Putamen (tissue), 1 donor: ENCODE results near the gene TNKS1BP1.
A peak's percentile ranks its signal among the peaks of the same experiment; 100 is the strongest.
"Not testable (repeated sequence)": the region's sequence is repeated elsewhere in the genome, so short reads cannot be mapped to it uniquely, and the experiment has no call there.

Source experiments
- DNase-seq: peaks from one replicate; pipeline ENCODE4 v3.0.0-alpha.2; 2016; ENCODE audit warnings: low spot score

Gene TNKS1BP1

GRCh38 chr11:57324886-57325734, at the start of gene TNKS1BP1:
Gene TNKS1BP1, minus strand, starts transcription at chr11:57324952. Its CDS starts 3,067 bp downstream, at chr11:57321885.
- peak; percentile 95 for DNase-seq

GRCh38 chr11:57373146-57373545, 48.4 kb upstream of the TNKS1BP1 start:
- no peak for DNase-seq

GRCh38 chr11:57370941-57371340, 46.2 kb upstream of the TNKS1BP1 start:
- no peak for DNase-seq

GRCh38 chr11:57370251-57370650, 45.5 kb upstream of the TNKS1BP1 start:
- DNase-seq: no peak

- no peak for DNase-seq
Observed at GRCh38 chr11:57368845-57369232, 44.1 kb upstream of the TNKS1BP1 start.

- DNase-seq: no peak
Observed at GRCh38 chr11:57368106-57368844, 43.5 kb upstream of the TNKS1BP1 start.

GRCh38 chr11:57364851-57365660, 40.3 kb upstream of the TNKS1BP1 start:
- DNase-seq: peak; percentile 27

- no peak for DNase-seq
Observed at GRCh38 chr11:57363131-57364080, 38.7 kb upstream of the TNKS1BP1 start.

- DNase-seq: no peak
Observed at GRCh38 chr11:57361926-57362325, 37.2 kb upstream of the TNKS1BP1 start.

GRCh38 chr11:57361420-57361819, 36.7 kb upstream of the TNKS1BP1 start:
- not testable (repeated sequence) for DNase-seq

- no peak for DNase-seq
Observed at GRCh38 chr11:57360991-57361390, 36.2 kb upstream of the TNKS1BP1 start.

GRCh38 chr11:57359896-57360690, 35.3 kb upstream of the TNKS1BP1 start:
- no peak for DNase-seq

GRCh38 chr11:57359396-57359795, 34.6 kb upstream of the TNKS1BP1 start:
- DNase-seq: no peak

- DNase-seq: no peak
Observed at GRCh38 chr11:57358991-57359390, 34.2 kb upstream of the TNKS1BP1 start.

GRCh38 chr11:57358543-57358961, 33.8 kb upstream of the TNKS1BP1 start:
- no peak for DNase-seq

- DNase-seq: no peak
Observed at GRCh38 chr11:57357856-57358255, 33.1 kb upstream of the TNKS1BP1 start.

GRCh38 chr11:57357310-57357709, 32.6 kb upstream of the TNKS1BP1 start:
- DNase-seq: no peak

GRCh38 chr11:57356268-57356667, 31.5 kb upstream of the TNKS1BP1 start:
- DNase-seq: no peak

GRCh38 chr11:57354699-57355098, 29.9 kb upstream of the TNKS1BP1 start:
- DNase-seq: no peak

- no peak for DNase-seq
Observed at GRCh38 chr11:57353852-57354251, 29.1 kb upstream of the TNKS1BP1 start.
